GM23248 (cell line): ENCODE results near the gene PTHLH.

Experiments used
- EZH2 ChIP-seq: fragments of 200-600 bp; sonication (generic); IDR thresholded peaks from 2 replicates; pipeline ENCODE4 v1.6.1; 2018; ENCODE audit warnings: antibody characterized with exemption, mild to moderate bottlenecking; ENCODE audit not compliant: insufficient read depth, poor library complexity, severe bottlenecking
- EZH2phosphoT487 ChIP-seq: fragments of 200-600 bp; sonication (generic); IDR thresholded peaks from 2 replicates; pipeline ENCODE4 v1.6.1; 2018; ENCODE audit warnings: antibody characterized with exemption, moderate library complexity, mild to moderate bottlenecking, low read depth; ENCODE audit not compliant: insufficient read depth

GRCh38 chr12:27982951-27983350, 10.4 kb upstream of the PTHLH start:
- TF ChIP-seq EZH2phosphoT487 (no peak), EZH2 (no peak)
